Measurements from ENCODE around the gene KCNK4. TPM values are rescaled to one million over a fixed set of nuclear protein-coding genes. Genes with fewer than 3 reads are reported as not detected.

The KCNK4 gene
- total RNA-seq, 3 donors from 2014 or later: not detected

- peak; percentile 67 to 72 (median 70) for DNase-seq
- peak overlapping the region; percentile 69 for H3K4me3 ChIP-seq
- no peaks in the 10 kb centered on the region for H3K9me3 ChIP-seq
- intact Hi-C loops (cut with DNase I, micrococcal nuclease): no loop called here
- no peak for TF ChIP-seq CTCF (IDR thresholded peaks at IDR 0.05)
- peaks cover 28% of the 10 kb centered on the region for H3K4me1 ChIP-seq (ENCODE audit: low read depth)
- ATAC-seq: no peak
- H3K36me3 ChIP-seq (ENCODE audit: low read depth): peaks cover 6% of the 10 kb centered on the region
Measured at GRCh38 chr11:64318766-64319761, 28.0 kb downstream of the KCNK4 start.

GRCh38 chr11:64320556-64320955 is 29.5 kb downstream of the KCNK4 start:
- Histone ChIP-seq H3K9me3 (no peaks in the 10 kb centered on the region), H3K4me3 (no peak overlapping the region), H3K4me1 (ENCODE audit: low read depth) (peaks cover 28% of the 10 kb centered on the region), H3K36me3 (ENCODE audit: low read depth) (no peaks in the 10 kb centered on the region)
- ATAC-seq: no peak
- TF ChIP-seq CTCF (IDR thresholded peaks at IDR 0.05): no peak
- intact Hi-C loops (cut with DNase I, micrococcal nuclease): no loop called here
- DNase-seq: peak in 2 of 3 donors; percentile 30 to 48

- no peak for ATAC-seq
- Histone ChIP-seq H3K4me1 (ENCODE audit: low read depth) (peaks cover 26% of the 10 kb centered on the region), H3K9me3 (no peaks in the 10 kb centered on the region), H3K4me3 (no peak overlapping the region), H3K36me3 (ENCODE audit: low read depth) (no peaks in the 10 kb centered on the region)
- no peak for TF ChIP-seq CTCF (IDR thresholded peaks at IDR 0.05)
- intact Hi-C loops (cut with DNase I, micrococcal nuclease): no loop called here
- DNase-seq: no peak
Measured at GRCh38 chr11:64321026-64321425, 29.9 kb downstream of the KCNK4 start.

GRCh38 chr11:64321533-64321932 is 30.4 kb downstream of the KCNK4 start:
- TF ChIP-seq CTCF (IDR thresholded peaks at IDR 0.05): no peak
- H3K9me3 ChIP-seq: no peaks in the 10 kb centered on the region
- DNase-seq: peak; percentile 79 to 82 (median 80)
- intact Hi-C loops (cut with DNase I, micrococcal nuclease): no loop called here
- H3K4me3 ChIP-seq: no peak overlapping the region
- no peaks in the 10 kb centered on the region for H3K36me3 ChIP-seq (ENCODE audit: low read depth)
- H3K4me1 ChIP-seq (ENCODE audit: low read depth): peaks cover 22% of the 10 kb centered on the region
- peak; percentile 54 for ATAC-seq

GRCh38 chr11:64322925-64323260 is 31.8 kb downstream of the KCNK4 start:
- no peaks in the 10 kb centered on the region for H3K36me3 ChIP-seq (ENCODE audit: low read depth)
- intact Hi-C loops (cut with DNase I, micrococcal nuclease): no loop called here
- DNase-seq: peak in 1 of 3 donors; percentile 42
- H3K4me1 ChIP-seq (ENCODE audit: low read depth): peaks cover 22% of the 10 kb centered on the region
- no peak overlapping the region for H3K4me3 ChIP-seq
- TF ChIP-seq CTCF (IDR thresholded peaks at IDR 0.05): no peak
- ATAC-seq: no peak
- H3K9me3 ChIP-seq: no peaks in the 10 kb centered on the region
